ENCODE data around the gene PRKN.

PRKN gene

DNA sequence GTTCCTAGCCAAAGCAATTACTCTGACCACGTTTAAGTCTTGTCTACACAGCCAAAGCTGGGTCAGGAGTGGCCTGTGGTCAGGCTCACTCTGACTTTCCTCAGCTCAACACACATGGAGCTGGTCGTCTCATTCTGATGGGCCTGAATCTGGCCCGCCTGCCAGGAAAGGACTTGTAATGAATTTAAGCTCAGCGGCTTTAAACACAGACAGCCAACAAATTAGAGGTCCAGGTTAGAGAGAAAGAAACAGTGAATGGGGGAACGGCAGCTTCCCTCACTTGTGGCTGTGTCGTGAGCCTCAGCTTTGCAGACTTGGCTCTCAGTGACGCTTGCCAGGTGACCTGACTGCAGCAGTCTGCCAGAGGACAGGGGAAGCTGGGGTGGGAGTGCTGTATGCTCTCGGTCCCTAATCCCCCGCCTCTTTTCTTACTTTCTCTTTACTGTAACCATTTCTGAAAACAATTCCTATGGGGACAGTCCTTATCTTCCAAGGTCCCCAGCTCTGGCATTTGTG, 1331.8 kb downstream of the PRKN start:
- Histone ChIP-seq H3K4me3 (ENCODE audit: low read length) (no peak overlapping the region), H3K9me3 (ENCODE audit: insufficient read depth, low read depth, low read length) (no peaks in the 10 kb centered on the region), H3K4me1 (ENCODE audit: insufficient read depth, low read length) (peaks cover 6% of the 10 kb centered on the region; the same call in 1 of the 2 replicates), H3K36me3 (ENCODE audit: insufficient read depth, low read length) (no peaks in the 10 kb centered on the region), H3K9ac (ENCODE audit: low read depth, low read length) (no peak overlapping the region), H3K27me3 (ENCODE audit: insufficient read depth, low read length) (no peaks in the 10 kb centered on the region), H3K27ac (ENCODE audit: low read depth, low read length) (no peak overlapping the region)
- 87% methylated on average over 9 of the region's 9 CpGs for WGBS

DNA sequence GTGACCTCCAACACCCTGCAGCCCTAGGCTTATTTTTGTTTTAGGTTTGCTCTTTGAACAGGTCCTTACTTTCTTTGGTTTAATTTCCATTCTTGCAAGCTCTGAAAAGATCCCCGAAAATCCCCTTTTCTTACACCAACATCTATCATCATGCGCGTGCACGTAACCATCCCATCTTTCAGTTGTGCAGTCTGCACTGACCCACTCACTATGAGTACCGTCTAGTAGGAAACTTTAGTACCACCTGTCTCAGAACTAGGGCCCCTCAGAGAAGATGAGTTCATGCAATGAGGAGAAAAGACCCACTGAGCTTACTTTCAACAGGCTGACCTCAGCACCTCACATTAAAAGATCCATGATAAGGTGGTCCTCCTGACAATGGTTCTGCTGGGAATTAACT, 1333.1 kb downstream of the PRKN start:
- H3K27me3 ChIP-seq (ENCODE audit: insufficient read depth, low read length), result no peaks in the 10 kb centered on the region

GRCh38 chr6:161393839-161394364, 1333.7 kb downstream of the PRKN start:
- H3K9ac ChIP-seq (ENCODE audit: low read depth, low read length), result no peak overlapping the region
- no peaks in the 10 kb centered on the region for H3K9me3 ChIP-seq (ENCODE audit: insufficient read depth, low read depth, low read length)
- H3K27ac ChIP-seq (ENCODE audit: low read depth, low read length), result no peak overlapping the region
- H3K36me3 ChIP-seq (ENCODE audit: insufficient read depth, low read length), result no peaks in the 10 kb centered on the region
- WGBS, result 24% methylated on average over 5 of the region's 7 CpGs
- H3K27me3 ChIP-seq (ENCODE audit: insufficient read depth, low read length), result no peaks in the 10 kb centered on the region
- H3K4me1 ChIP-seq (ENCODE audit: insufficient read depth, low read length), result peaks cover 6% of the 10 kb centered on the region; the same call in 1 of the 2 replicates
- no peak overlapping the region for H3K4me3 ChIP-seq (ENCODE audit: low read length)

More for the DNA sequence above, 1333.1 kb downstream of the PRKN start:
- H3K4me3 ChIP-seq (ENCODE audit: low read length), result no peak overlapping the region
- no peaks in the 10 kb centered on the region for H3K36me3 ChIP-seq (ENCODE audit: insufficient read depth, low read length)
- no peak overlapping the region for H3K9ac ChIP-seq (ENCODE audit: low read depth, low read length)
- H3K9me3 ChIP-seq (ENCODE audit: insufficient read depth, low read depth, low read length), result no peaks in the 10 kb centered on the region
- H3K27ac ChIP-seq (ENCODE audit: low read depth, low read length), result no peak overlapping the region
- peaks cover 6% of the 10 kb centered on the region; the same call in 1 of the 2 replicates for H3K4me1 ChIP-seq (ENCODE audit: insufficient read depth, low read length)
- 93% methylated on average over 5 of the region's 5 CpGs for WGBS

GRCh38 chr6:161393292-161393691, 1334.3 kb downstream of the PRKN start:
- whole genome bisulfite sequencing, result 93% methylated on average over 2 of the region's 3 CpGs
- H3K36me3 ChIP-seq (ENCODE audit: insufficient read depth, low read length), result no peaks in the 10 kb centered on the region
- no peaks in the 10 kb centered on the region for H3K27me3 ChIP-seq (ENCODE audit: insufficient read depth, low read length)
- peaks cover 6% of the 10 kb centered on the region; the same call in 1 of the 2 replicates for H3K4me1 ChIP-seq (ENCODE audit: insufficient read depth, low read length)
- no peak overlapping the region for H3K4me3 ChIP-seq (ENCODE audit: low read length)
- H3K27ac ChIP-seq (ENCODE audit: low read depth, low read length), result no peak overlapping the region
- no peak overlapping the region for H3K9ac ChIP-seq (ENCODE audit: low read depth, low read length)
- H3K9me3 ChIP-seq (ENCODE audit: insufficient read depth, low read depth, low read length), result 0 out of 2 replicates have a peak, but pooled peaks cover 3% of the 10 kb centered on the region

DNA sequence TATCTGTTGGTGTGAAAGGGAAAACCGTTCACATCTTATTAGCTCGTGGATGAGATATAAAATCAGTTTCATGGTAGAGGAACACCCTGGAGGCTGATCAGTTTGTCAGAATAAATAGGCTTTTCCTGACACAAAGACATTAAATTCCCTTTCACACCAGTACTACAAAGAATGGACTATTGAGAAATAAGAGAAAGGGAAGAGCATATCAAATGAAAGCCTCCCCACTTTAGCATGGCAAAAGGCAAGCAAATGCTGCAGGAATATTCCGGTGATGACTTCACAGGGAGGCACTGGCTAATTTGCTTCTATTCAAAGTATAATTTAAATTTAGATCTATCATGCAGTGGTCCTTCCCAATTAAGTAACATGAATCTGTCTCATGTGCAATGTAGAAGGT, 1337.8 kb downstream of the PRKN start:
- H3K36me3 ChIP-seq (ENCODE audit: insufficient read depth, low read length), result no peaks in the 10 kb centered on the region
- H3K27ac ChIP-seq (ENCODE audit: low read depth, low read length), result no peak overlapping the region
- no peak overlapping the region for H3K9ac ChIP-seq (ENCODE audit: low read depth, low read length)
- peaks cover 6% of the 10 kb centered on the region; the same call in 1 of the 2 replicates for H3K4me1 ChIP-seq (ENCODE audit: insufficient read depth, low read length)
- H3K4me3 ChIP-seq (ENCODE audit: low read length), result no peak overlapping the region
- 83% methylated on average over 3 of the region's 3 CpGs for WGBS
- 0 out of 2 replicates have a peak, but pooled peaks cover 3% of the 10 kb centered on the region for H3K9me3 ChIP-seq (ENCODE audit: insufficient read depth, low read depth, low read length)
- H3K27me3 ChIP-seq (ENCODE audit: insufficient read depth, low read length), result no peaks in the 10 kb centered on the region

DNA sequence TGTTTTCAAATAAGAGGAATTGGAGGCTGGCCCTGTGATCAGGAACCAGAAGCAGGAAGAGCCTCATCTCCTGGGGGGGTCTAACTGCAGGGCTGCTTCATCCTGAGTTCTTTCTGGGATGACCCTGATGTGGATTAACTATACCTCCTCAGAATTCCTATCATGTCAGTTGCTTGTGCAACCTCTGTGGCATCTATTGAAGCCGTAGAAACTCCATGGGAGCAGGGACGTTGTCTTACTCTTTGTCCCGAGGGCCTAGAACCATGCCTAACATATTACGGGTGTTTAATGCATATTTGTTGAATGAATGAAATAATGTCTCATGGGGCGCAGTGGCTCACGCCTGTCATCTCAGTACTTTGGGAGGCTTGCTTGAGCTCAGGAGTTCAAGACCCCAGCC, 1343.6 kb downstream of the PRKN start:
- Histone ChIP-seq H3K27me3 (ENCODE audit: insufficient read depth, low read length) (no peaks in the 10 kb centered on the region), H3K4me3 (ENCODE audit: low read length) (no peak overlapping the region)
- 94% methylated on average over 6 of the region's 6 CpGs for WGBS

DNA sequence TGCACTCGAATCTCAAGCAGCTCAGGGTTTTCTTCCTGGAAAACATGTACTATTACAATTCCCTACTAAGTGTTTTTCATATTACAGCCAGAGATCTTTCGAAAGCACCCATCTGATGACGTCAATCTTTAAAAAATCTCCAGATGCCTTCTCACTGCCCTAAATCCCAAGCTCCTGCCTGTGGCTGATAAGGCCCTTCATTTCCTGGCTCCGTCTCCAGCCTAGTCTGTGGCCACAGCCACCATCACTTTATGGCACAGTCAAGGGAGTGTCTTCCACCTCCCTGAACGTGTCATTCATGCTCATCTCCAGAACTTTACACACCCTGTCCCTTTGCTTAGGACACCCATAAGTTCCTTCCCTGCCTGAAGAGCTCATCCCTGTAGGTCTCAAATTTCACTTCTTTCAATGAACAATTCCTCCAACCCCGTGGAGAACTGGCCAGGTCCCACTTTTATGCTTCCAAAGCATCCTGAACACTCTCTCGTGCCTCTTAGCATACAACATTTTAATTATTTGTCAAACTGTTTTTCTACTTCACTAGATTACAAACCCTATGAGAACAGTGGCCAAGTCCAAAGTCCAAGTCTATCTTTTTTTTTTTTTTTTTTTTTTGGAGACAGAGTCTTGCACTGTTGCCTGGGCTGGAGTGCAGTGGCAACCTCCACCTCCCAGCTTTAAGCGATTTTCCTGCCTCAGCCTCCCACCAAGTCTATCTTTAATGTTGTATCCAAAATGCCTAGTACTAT, 1347.6 kb downstream of the PRKN start:
- Histone ChIP-seq H3K36me3 (ENCODE audit: insufficient read depth, low read length) (no peaks in the 10 kb centered on the region), H3K27ac (ENCODE audit: low read depth, low read length) (no peak overlapping the region), H3K4me1 (ENCODE audit: insufficient read depth, low read length) (no peaks in the 10 kb centered on the region), H3K4me3 (ENCODE audit: low read length) (no peak overlapping the region), H3K9me3 (ENCODE audit: insufficient read depth, low read depth, low read length) (no peaks in the 10 kb centered on the region), H3K27me3 (ENCODE audit: insufficient read depth, low read length) (no peaks in the 10 kb centered on the region), H3K9ac (ENCODE audit: low read depth, low read length) (no peak overlapping the region)
- WGBS, result 84% methylated on average over 8 of the region's 8 CpGs

More for the DNA sequence above, 1343.6 kb downstream of the PRKN start:
- Histone ChIP-seq H3K27ac (ENCODE audit: low read depth, low read length) (no peak overlapping the region), H3K4me1 (ENCODE audit: insufficient read depth, low read length) (no peaks in the 10 kb centered on the region), H3K9me3 (ENCODE audit: insufficient read depth, low read depth, low read length) (0 out of 2 replicates have a peak, but pooled peaks cover 3% of the 10 kb centered on the region), H3K36me3 (ENCODE audit: insufficient read depth, low read length) (no peaks in the 10 kb centered on the region), H3K9ac (ENCODE audit: low read depth, low read length) (no peak overlapping the region)

GRCh38 chr6:161378115-161378514, 1349.5 kb downstream of the PRKN start:
- Histone ChIP-seq H3K27ac (ENCODE audit: low read depth, low read length) (no peak overlapping the region), H3K9ac (ENCODE audit: low read depth, low read length) (no peak overlapping the region), H3K27me3 (ENCODE audit: insufficient read depth, low read length) (no peaks in the 10 kb centered on the region), H3K9me3 (ENCODE audit: insufficient read depth, low read depth, low read length) (no peaks in the 10 kb centered on the region), H3K4me3 (ENCODE audit: low read length) (no peak overlapping the region), H3K36me3 (ENCODE audit: insufficient read depth, low read length) (no peaks in the 10 kb centered on the region), H3K4me1 (ENCODE audit: insufficient read depth, low read length) (no peaks in the 10 kb centered on the region)
- 94% methylated on average over 12 of the region's 12 CpGs for WGBS

GRCh38 chr6:161377116-161377515, 1350.5 kb downstream of the PRKN start:
- Histone ChIP-seq H3K9me3 (ENCODE audit: insufficient read depth, low read depth, low read length) (no peaks in the 10 kb centered on the region), H3K36me3 (ENCODE audit: insufficient read depth, low read length) (no peaks in the 10 kb centered on the region), H3K4me1 (ENCODE audit: insufficient read depth, low read length) (no peaks in the 10 kb centered on the region), H3K27me3 (ENCODE audit: insufficient read depth, low read length) (no peaks in the 10 kb centered on the region), H3K27ac (ENCODE audit: low read depth, low read length) (no peak overlapping the region), H3K4me3 (ENCODE audit: low read length) (no peak overlapping the region), H3K9ac (ENCODE audit: low read depth, low read length) (no peak overlapping the region)
- 95% methylated on average over 13 of the region's 13 CpGs for WGBS

GRCh38 chr6:161376367-161376766, 1351.2 kb downstream of the PRKN start:
- no peaks in the 10 kb centered on the region for H3K9me3 ChIP-seq (ENCODE audit: insufficient read depth, low read depth, low read length)
- no peaks in the 10 kb centered on the region for H3K36me3 ChIP-seq (ENCODE audit: insufficient read depth, low read length)
- no peak overlapping the region for H3K27ac ChIP-seq (ENCODE audit: low read depth, low read length)
- 96% methylated on average over 11 of the region's 11 CpGs for WGBS
- no peak overlapping the region for H3K9ac ChIP-seq (ENCODE audit: low read depth, low read length)
- no peaks in the 10 kb centered on the region for H3K4me1 ChIP-seq (ENCODE audit: insufficient read depth, low read length)
- H3K27me3 ChIP-seq (ENCODE audit: insufficient read depth, low read length), result no peaks in the 10 kb centered on the region
- no peak overlapping the region for H3K4me3 ChIP-seq (ENCODE audit: low read length)

DNA sequence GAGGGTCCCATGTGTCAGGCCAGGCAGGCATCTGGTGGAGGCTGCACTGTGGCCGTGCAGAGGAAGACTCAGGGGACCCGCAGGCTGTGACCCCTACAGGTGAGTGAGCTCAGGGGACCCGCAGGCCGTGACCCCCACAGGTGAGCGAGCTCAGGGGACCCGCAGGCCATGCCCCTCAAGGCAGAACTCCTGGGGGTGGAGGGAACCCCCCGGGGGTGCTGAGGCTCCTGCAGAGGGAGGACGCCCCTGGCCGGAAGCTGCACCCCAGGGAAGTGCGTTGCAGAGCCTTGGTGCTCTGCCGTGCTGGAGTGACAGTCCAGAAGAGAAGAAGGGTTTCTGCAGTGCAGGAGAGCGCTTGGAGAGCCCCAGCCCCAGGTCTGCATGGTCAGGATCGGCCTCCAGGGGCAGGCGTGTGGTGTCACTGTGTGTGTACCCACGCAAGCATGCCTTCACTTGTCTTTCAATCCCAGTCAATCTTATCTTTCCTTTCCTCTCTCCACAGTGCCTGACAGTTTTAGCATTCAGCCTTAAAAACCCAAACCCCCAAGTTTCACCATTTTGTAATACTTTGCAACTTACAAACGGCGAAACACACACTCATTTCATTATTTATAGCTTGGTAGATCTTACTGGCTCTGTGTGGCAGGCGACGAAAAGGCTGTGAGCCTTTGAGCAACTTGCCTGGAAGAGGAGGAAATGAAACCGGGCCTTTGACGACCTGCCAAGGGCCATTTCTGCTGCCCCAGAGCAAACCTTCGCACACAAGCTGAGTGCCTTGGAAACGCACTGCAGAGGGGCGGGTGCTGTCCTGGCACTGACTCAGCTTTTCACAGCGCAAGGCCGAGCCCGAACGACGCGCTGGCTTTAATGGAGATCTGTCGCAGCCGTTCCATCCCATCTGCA, 1352.3 kb downstream of the PRKN start:
- Histone ChIP-seq H3K36me3 (ENCODE audit: insufficient read depth, low read length) (no peaks in the 10 kb centered on the region), H3K27me3 (ENCODE audit: insufficient read depth, low read length) (no peaks in the 10 kb centered on the region), H3K9ac (ENCODE audit: low read depth, low read length) (no peak overlapping the region), H3K4me1 (ENCODE audit: insufficient read depth, low read length) (no peaks in the 10 kb centered on the region), H3K4me3 (ENCODE audit: low read length) (no peak overlapping the region), H3K9me3 (ENCODE audit: insufficient read depth, low read depth, low read length) (no peaks in the 10 kb centered on the region), H3K27ac (ENCODE audit: low read depth, low read length) (no peak overlapping the region)
- WGBS, result 84% methylated on average over 32 of the region's 32 CpGs
